RWPE1 (cell line): ENCODE data around the gene CYP27B1.
A peak's percentile ranks its signal among the peaks of the same experiment; 100 is the strongest.

Experiments
- CTCF ChIA-PET: fragments of 350-600 bp; sonication (Branson Sonifier 250); formaldehyde crosslinking; extraction: SDS; loops from one replicate; lab custom pipeline; 2021; lab: Yijun Ruan, JAX
- POLR2A ChIA-PET: fragments of 400-600 bp; formaldehyde crosslinking; extraction: SDS; loops from one replicate; lab custom pipeline; 2020; ENCODE audit warnings: antibody characterized with exemption; ENCODE audit not compliant: low non-redundant PET; lab: Yijun Ruan, JAX
- DNase-seq: peaks from one replicate; pipeline ENCODE4 v3.0.0; 2012; ENCODE audit warnings: low spot score
- H3K27ac ChIP-seq: fragments of 450-650 bp; 2 replicates; pipeline ENCODE4 v1.5.1; 2017
- CTCF ChIP-seq: fragments of 450-650 bp; conservative IDR thresholded peaks from 2 replicates; pipeline ENCODE4 v1.5.1; 2017; ENCODE audit warnings: low read depth, mild to moderate bottlenecking

Gene CYP27B1

DNA sequence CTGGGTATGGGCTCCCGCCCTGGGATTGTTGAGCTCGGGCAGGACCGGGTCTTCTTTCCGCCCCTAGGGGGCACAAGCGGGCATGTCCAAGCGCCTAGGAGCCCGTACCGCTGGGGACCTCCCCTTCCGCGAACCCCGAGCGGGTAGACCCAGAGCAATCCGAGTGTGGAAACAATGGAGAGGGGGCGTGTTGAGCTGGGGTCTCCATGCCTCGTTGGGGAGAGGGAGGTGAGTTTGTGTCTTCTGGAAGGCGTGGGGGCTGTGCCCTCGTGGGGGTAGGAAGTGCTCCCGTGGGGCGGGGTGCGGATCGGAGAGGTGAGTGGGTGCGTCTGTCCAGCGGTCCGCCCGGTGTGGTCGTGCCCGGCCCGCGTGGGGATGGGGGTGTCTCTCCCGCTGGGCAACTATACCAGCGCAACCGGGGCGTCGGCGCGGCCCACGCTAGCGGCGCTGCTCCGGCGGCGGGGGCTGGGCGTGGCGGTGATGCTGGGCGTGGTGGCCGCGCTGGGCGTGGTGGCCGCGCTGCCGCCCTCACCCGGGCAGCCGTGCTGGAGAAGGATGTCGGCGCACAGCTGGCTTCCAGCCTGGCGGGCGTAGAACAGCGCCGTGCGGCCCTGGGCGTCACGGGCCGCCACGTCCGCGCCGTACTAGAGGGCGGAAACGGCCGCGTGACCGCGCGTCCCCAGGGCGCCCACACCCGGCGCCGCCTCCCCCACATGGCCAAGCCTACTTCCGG lies 40.6 kb downstream of the CYP27B1 start:
- peak; percentile 89 for DNase-seq
- peak overlapping the region; percentile 90 for H3K27ac ChIP-seq
- POLR2A ChIA-PET, result interaction anchor here (0.5 kb wide), 1 partner anchor 9 kb away, joined by 4 read pairs; no protein-coding TSS in a partner anchor
- TF ChIP-seq CTCF, result peak; percentile 89
- CTCF ChIA-PET, result interaction anchor here (0.5 to 3.0 kb wide), 18 partner anchors 10 to 1734 kb away, joined by 3 to 31 read pairs (median 3); partner anchors contain the start of genes CDK4, OS9 and TSPAN31

DNA sequence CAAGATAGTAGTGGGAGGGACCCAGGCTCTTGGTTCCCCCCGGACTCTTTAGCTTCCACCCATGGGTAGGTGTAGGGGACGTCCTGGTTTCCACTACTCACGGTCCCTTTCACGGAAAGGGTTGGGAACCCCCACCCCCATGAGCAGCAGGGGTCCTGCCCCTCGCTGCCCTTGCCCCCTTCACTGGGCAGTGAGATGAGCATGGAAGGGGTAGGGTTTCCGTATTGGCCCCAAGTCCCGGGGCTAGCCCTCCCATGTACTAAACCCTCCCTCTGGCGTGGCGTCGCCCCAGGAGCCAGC lies 41.1 kb downstream of the CYP27B1 start:
- ChIA-PET CTCF (interaction anchor here (0.6 to 3.0 kb wide), 11 partner anchors 11 to 1733 kb away, joined by 3 to 31 read pairs (median 4); partner anchors contain the start of genes CDK4, OS9 and TSPAN31), POLR2A (no interaction called here)
- DNase-seq, result no peak
- peak overlapping the region; percentile 90 for H3K27ac ChIP-seq
- no peak for TF ChIP-seq CTCF

GRCh38 chr12:57724936-57725740 lies 41.7 kb downstream of the CYP27B1 start:
- TF ChIP-seq CTCF, result no peak
- ChIA-PET POLR2A (no interaction called here), CTCF (interaction anchor here (0.6 to 3.0 kb wide), 9 partner anchors 11 to 1733 kb away, joined by 3 to 31 read pairs (median 4); partner anchors contain the start of genes CDK4 and TSPAN31)
- peak overlapping the region; percentile 90 for H3K27ac ChIP-seq
- no peak for DNase-seq

DNA sequence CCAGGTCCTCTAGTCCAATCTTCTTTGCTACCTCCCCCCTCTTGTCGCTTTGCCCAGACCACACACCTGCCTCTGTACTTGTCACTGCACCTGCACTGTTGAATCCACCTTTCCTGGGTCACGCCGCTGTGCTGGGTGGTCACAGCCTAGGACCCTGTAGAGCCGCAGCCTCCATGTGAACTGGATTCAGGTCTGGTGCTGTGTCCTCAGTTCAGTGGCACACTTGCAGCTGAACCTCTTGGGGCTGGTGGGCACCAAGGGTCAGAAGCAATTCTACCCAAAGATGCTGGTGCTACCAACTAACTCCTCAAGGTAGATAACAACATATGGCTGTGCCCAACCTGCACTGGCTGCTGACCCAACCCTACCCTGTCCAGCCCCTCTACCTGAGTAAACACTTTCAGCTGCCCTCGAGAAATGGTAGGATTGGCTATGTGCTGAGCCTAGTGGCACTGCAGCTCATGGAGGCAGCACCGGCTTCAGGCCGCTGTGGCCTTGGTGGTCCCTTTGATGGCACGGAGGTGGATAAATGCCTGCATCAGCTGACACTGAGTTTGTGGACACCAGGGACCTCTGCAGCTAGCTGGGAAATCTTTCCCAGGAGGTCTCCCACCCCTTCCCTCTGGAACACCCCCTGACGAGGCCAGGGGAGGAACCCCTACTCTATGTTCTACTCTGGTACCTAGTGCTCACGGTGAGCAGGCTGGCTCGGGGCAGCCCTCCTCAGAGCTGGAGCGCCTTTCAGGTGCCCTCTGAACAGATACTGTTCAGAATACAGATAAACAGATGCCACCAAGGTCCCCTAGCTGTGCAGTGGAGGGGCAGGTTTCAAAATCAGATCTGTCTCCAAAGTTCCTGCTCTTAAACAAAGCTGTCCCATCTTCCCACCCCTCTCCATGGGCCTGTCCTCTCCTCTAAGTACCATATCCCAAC lies 42.6 kb downstream of the CYP27B1 start:
- no peak overlapping the region for H3K27ac ChIP-seq
- TF ChIP-seq CTCF, result no peak
- ChIA-PET CTCF (interaction anchor here (0.6 to 3.0 kb wide), 3 partner anchors 21 to 141 kb away, joined by 3 to 14 read pairs (median 5); partner anchors contain the start of gene TSPAN31), POLR2A (no interaction called here)
- DNase-seq, result no peak

DNA sequence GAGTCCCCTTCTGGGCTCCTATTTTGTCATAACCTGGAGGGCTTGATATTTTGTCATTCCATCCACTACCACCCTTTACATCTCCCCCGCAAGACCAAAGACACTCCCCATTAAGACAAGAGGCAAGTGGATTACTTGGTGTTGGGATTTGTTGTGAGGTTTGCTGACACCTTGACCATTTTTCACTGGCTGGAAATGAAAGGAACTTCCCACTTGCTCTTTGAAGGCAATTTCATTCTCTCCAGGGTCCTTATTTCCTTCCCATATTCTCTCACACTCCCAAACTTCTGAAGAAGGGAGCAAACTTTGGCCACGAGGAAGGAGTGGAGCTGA lies 43.3 kb downstream of the CYP27B1 start:
- peak overlapping the region; percentile 16; the same call in 1 of the 2 replicates for H3K27ac ChIP-seq
- POLR2A ChIA-PET, result no interaction called here
- no peak for TF ChIP-seq CTCF
- CTCF ChIA-PET, result interaction anchor here (0.6 to 0.9 kb wide), 2 partner anchors 53 to 140 kb away, joined by 3 to 5 read pairs; no protein-coding TSS in a partner anchor
- no peak for DNase-seq
